Astrocyte (in vitro differentiated cells and primary cell): Measurements from ENCODE around the gene IL13.

Experiments
- CTCF ChIP-seq: IDR thresholded peaks from 2 replicates; pipeline ENCODE4 v1.5.1; 2011; ENCODE audit warnings: low read depth, mild to moderate bottlenecking, inconsistent platforms, low read length, moderate library complexity; ENCODE audit not compliant: insufficient read depth
- EZH2 ChIP-seq: IDR thresholded peaks from 2 replicates; pipeline ENCODE4 v1.6.1; 2012; ENCODE audit warnings: mild to moderate bottlenecking, low read length, inconsistent platforms; ENCODE audit not compliant: insufficient read depth

DNA sequence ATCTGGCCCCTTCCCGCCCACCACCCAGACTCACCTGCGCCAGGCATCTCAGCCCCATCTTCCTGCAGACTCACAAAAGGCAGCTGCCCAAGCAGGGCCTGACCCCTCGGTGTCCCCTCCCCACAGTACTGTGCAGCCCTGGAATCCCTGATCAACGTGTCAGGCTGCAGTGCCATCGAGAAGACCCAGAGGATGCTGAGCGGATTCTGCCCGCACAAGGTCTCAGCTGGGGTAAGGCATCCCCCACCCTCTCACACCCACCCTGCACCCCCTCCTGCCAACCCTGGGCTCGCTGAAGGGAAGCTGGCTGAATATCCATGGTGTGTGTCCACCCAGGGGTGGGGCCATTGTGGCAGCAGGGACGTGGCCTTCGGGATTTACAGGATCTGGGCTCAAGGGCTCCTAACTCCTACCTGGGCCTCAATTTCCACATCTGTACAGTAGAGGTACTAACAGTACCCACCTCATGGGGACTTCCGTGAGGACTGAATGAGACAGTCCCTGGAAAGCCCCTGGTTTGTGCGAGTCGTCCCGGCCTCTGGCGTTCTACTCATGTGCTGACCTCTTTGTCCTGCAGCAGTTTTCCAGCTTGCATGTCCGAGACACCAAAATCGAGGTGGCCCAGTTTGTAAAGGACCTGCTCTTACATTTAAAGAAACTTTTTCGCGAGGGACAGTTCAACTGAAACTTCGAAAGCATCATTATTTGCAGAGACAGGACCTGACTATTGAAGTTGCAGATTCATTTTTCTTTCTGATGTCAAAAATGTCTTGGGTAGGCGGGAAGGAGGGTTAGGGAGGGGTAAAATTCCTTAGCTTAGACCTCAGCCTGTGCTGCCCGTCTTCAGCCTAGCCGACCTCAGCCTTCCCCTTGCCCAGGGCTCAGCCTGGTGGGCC is 1.9 kb downstream of the IL13 start:
- TF ChIP-seq CTCF (no peak), EZH2 (no peak)
